Breast epithelium (tissue), 3 donors: ENCODE results near the gene CCSAP.

ENCODE experiments used
- POLR2A ChIP-seq: fragments of 450-650 bp; IDR thresholded peaks from one replicate; pipeline ENCODE4 v1.6.1; 2016; ENCODE audit warnings: antibody characterized with exemption, mild to moderate bottlenecking, moderate library complexity
- POLR2AphosphoS5 ChIP-seq, 3 donors: sonication (generic); formaldehyde crosslinking; IDR thresholded peaks; one replicate each; pipeline ENCODE4 v1.6.1; 2017; ENCODE audit warnings: antibody characterized with exemption in 3 of 3
- TF ChIP-seq, protein P1 (sequence below), 3 donors: fragments of 450-650 bp; IDR thresholded peaks; one replicate each; pipeline ENCODE4 v1.5.1; 2016 to 2017; ENCODE audit warnings: antibody characterized with exemption in 3 of 3, mild to moderate bottlenecking in 3 of 3, moderate library complexity in 3 of 3

DNA sequence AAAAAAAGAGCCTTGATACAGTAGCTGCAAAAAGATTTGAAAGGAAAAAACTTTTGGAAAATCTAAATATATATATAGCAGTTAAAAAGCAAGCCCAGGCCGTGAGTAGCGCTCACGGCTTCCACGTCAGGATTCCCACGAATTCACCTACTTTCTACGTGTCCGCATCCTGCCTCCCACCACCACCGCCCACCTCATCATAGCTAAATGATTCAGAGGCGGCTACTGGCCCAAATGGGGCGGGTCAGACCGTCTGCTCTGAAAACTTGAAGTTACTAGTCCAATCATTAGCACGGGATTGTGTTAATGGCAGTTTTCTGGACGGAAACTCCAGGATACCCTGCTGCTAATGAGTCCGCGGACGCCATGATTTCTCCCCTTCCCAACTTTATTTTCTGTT lies 1.3 kb upstream of the CCSAP start:
- TF ChIP-seq POLR2A (no peak), POLR2AphosphoS5 (IDR thresholded peaks at IDR 0.05) (no peak)
- TF ChIP-seq, protein P1, sequence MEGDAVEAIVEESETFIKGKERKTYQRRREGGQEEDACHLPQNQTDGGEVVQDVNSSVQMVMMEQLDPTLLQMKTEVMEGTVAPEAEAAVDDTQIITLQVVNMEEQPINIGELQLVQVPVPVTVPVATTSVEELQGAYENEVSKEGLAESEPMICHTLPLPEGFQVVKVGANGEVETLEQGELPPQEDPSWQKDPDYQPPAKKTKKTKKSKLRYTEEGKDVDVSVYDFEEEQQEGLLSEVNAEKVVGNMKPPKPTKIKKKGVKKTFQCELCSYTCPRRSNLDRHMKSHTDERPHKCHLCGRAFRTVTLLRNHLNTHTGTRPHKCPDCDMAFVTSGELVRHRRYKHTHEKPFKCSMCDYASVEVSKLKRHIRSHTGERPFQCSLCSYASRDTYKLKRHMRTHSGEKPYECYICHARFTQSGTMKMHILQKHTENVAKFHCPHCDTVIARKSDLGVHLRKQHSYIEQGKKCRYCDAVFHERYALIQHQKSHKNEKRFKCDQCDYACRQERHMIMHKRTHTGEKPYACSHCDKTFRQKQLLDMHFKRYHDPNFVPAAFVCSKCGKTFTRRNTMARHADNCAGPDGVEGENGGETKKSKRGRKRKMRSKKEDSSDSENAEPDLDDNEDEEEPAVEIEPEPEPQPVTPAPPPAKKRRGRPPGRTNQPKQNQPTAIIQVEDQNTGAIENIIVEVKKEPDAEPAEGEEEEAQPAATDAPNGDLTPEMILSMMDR (IDR thresholded peaks at IDR 0.05) = no peak
